Measurements from ENCODE around the gene LAMC1. TPM values are rescaled to one million over a fixed set of nuclear protein-coding genes. Genes with fewer than 3 reads are reported as not detected.

LAMC1 gene
- total and polyA plus RNA-seq, 12 donors = 12.3 to 110 (median 75.9) TPM

GRCh38 chr1:183034682-183035081 lies 11.5 kb downstream of the LAMC1 start:
- Histone ChIP-seq H3K4me3 (no peak overlapping the region), H3K36me3 (replicated peaks in 1 of 2) (no peaks in the 10 kb centered on the region), H3K27me3 (no peaks in the 10 kb centered on the region), H3K4me1 (replicated peaks in 1 of 2) (peaks cover 11 to 39% of the 10 kb centered on the region in 2 donors), H3K27ac (no peak overlapping the region), H3K9me3 (replicated peaks in 1 of 3) (no peaks in the 10 kb centered on the region)
- intact Hi-C loops (cut with DNase I) = no loop called here
- WGBS, 4 donors = 94 to 100% (median 96%) methylated on average over 3 of the region's 3 CpGs
- no peak for TF ChIP-seq POLR2A (IDR thresholded peaks at IDR 0.05)
- TF ChIP-seq, protein P1, sequence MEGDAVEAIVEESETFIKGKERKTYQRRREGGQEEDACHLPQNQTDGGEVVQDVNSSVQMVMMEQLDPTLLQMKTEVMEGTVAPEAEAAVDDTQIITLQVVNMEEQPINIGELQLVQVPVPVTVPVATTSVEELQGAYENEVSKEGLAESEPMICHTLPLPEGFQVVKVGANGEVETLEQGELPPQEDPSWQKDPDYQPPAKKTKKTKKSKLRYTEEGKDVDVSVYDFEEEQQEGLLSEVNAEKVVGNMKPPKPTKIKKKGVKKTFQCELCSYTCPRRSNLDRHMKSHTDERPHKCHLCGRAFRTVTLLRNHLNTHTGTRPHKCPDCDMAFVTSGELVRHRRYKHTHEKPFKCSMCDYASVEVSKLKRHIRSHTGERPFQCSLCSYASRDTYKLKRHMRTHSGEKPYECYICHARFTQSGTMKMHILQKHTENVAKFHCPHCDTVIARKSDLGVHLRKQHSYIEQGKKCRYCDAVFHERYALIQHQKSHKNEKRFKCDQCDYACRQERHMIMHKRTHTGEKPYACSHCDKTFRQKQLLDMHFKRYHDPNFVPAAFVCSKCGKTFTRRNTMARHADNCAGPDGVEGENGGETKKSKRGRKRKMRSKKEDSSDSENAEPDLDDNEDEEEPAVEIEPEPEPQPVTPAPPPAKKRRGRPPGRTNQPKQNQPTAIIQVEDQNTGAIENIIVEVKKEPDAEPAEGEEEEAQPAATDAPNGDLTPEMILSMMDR (IDR thresholded peaks at IDR 0.05) = no peak
- DNase-seq = no peak

DNA sequence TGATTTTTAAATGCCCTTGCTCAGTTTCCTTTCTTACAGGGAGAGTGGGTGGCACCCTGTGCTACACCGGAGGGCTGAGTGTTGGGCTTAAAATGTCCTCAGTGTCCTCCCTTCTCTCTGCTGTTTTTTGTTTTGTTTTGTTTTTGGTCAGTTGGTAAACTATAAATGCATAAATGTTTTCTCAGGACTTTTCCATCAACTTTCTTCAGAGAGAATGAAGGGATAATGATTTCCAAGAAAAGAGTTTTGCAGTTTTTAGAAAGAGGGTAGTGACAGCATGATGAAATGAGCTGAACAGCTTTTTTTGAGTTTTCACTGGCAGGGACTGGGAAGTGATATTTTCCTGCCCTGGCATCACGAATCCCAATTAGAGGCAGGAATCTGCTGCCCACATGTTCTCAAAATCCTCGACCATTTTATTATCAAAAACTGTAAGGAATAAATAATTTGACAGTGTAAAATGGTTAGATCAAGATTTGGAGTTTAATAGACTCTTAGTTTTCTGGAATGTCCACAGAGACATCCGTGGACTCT lies 15.2 kb downstream of the LAMC1 start:
- Histone ChIP-seq H3K4me1 (replicated peaks in 1 of 2) (peaks cover 5 to 28% of the 10 kb centered on the region in 2 donors), H3K27me3 (no peaks in the 10 kb centered on the region), H3K36me3 (replicated peaks in 1 of 2) (no peaks in the 10 kb centered on the region), H3K4me3 (no peak overlapping the region), H3K9me3 (replicated peaks in 1 of 3) (no peaks in the 10 kb centered on the region), H3K27ac (no peak overlapping the region)
- TF ChIP-seq POLR2A (IDR thresholded peaks at IDR 0.05) = no peak
- TF ChIP-seq, protein P1 (IDR thresholded peaks at IDR 0.05) = no peak
- 84 to 88% (median 86%) methylated on average over 4 of the region's 4 CpGs for WGBS, 4 donors
- no peak for DNase-seq
- intact Hi-C loops (cut with DNase I) = no loop called here

DNA sequence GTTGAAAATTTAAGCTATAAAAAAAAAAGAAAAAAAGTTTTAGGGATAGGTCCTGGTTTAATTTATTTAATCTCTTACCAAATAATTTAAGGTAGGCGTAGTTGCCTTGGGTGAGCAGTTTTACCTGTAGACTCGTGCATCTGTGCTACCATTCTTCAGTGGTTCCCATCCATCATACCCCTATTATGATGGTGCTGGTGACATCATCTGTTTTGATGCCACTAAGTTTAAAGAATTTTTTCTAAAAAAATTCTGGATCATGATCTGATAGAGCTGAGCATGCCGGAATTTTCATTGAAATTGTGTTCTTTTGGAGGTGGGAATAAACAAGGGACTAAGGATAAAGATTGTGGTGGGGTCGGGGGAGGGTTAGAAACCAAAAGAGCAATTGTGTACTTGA lies 15.7 kb downstream of the LAMC1 start:
- intact Hi-C loops (cut with DNase I) = no loop called here
- H3K9me3 ChIP-seq (replicated peaks in 1 of 3) = no peaks in the 10 kb centered on the region
- no peaks in the 10 kb centered on the region for H3K36me3 ChIP-seq (replicated peaks in 1 of 2)
- H3K27me3 ChIP-seq = no peaks in the 10 kb centered on the region
- no peak for DNase-seq
- no peak overlapping the region for H3K4me3 ChIP-seq
- WGBS, 4 donors = 85 to 96% (median 93%) methylated on average over 4 of the region's 4 CpGs
- H3K27ac ChIP-seq = no peak overlapping the region
- TF ChIP-seq, protein P1 (IDR thresholded peaks at IDR 0.05) = no peak
- peaks cover 5 to 32% of the 10 kb centered on the region in 2 donors for H3K4me1 ChIP-seq (replicated peaks in 1 of 2)

DNA sequence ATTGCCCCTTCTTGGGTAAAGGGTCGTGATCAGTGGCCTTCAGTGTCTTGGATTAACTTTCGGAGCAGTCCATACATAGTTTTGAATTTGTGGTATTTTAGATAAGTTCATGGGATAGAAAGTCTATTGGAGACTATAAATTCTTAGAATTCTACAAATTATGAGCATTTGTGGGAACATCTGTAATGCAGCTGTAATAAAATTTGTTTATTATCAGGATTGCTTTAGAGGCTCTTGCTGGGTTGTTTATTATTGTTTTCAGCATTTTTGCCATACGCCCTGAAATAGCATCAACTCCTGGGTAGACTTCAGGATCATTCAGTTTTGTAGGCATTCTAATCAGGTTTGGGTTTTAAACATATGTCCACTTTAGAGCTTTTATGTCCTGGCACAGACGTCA lies 16.1 kb downstream of the LAMC1 start:
- no peak overlapping the region for H3K27ac ChIP-seq
- H3K9me3 ChIP-seq (replicated peaks in 1 of 3) = no peaks in the 10 kb centered on the region
- 81 to 86% (median 84%) methylated on average over 4 of the region's 4 CpGs for WGBS, 4 donors
- DNase-seq = no peak
- no peaks in the 10 kb centered on the region for H3K27me3 ChIP-seq
- no peak for TF ChIP-seq POLR2A (IDR thresholded peaks at IDR 0.05)
- TF ChIP-seq, protein P1 (IDR thresholded peaks at IDR 0.05) = no peak
- peaks cover 9 to 36% of the 10 kb centered on the region in 2 donors for H3K4me1 ChIP-seq (replicated peaks in 1 of 2)
- intact Hi-C loops (cut with DNase I) = no loop called here
- H3K4me3 ChIP-seq = no peak overlapping the region
- no peaks in the 10 kb centered on the region for H3K36me3 ChIP-seq (replicated peaks in 1 of 2)
